Measurements from ENCODE around the gene KLF3.
A peak's percentile ranks its signal among the peaks of the same experiment; 100 is the strongest.

The KLF3 gene

GRCh38 chr4:38673130-38673978, 9.4 kb downstream of the KLF3 start:
- FAIRE-seq (no peak), DNase-seq (ENCODE audit: low spot score) (no peak)

- FAIRE-seq (no peak), DNase-seq (ENCODE audit: low spot score) (no peak)
Observed at GRCh38 chr4:38674258-38675144, 10.5 kb downstream of the KLF3 start.

GRCh38 chr4:38675146-38676121, 11.4 kb downstream of the KLF3 start:
- DNase-seq (ENCODE audit: low spot score) (peak; percentile 69), FAIRE-seq (peak; percentile 57)

- DNase-seq (ENCODE audit: low spot score) (no peak), FAIRE-seq (no peak)
Observed at GRCh38 chr4:38676986-38677385, 13.0 kb downstream of the KLF3 start.

GRCh38 chr4:38677441-38677840, 13.4 kb downstream of the KLF3 start:
- DNase-seq (ENCODE audit: low spot score) (no peak), FAIRE-seq (no peak)

GRCh38 chr4:38678078-38678477, 14.1 kb downstream of the KLF3 start:
- DNase-seq (ENCODE audit: low spot score) (no peak), FAIRE-seq (no peak)

GRCh38 chr4:38679921-38680320, 15.9 kb downstream of the KLF3 start:
- no peak for FAIRE-seq
- no peak for DNase-seq (ENCODE audit: low spot score)

GRCh38 chr4:38681281-38681991, 17.4 kb downstream of the KLF3 start:
- no peak for FAIRE-seq
- no peak for DNase-seq (ENCODE audit: low spot score)

GRCh38 chr4:38682336-38682735, 18.3 kb downstream of the KLF3 start:
- DNase-seq (ENCODE audit: low spot score) (no peak), FAIRE-seq (no peak)

GRCh38 chr4:38683276-38683675, 19.3 kb downstream of the KLF3 start:
- DNase-seq (ENCODE audit: low spot score) (no peak), FAIRE-seq (no peak)

GRCh38 chr4:38684271-38684670, 20.3 kb downstream of the KLF3 start:
- no peak for DNase-seq (ENCODE audit: low spot score)
- no peak for FAIRE-seq

- DNase-seq (ENCODE audit: low spot score) (no peak), FAIRE-seq (no peak)
Observed at GRCh38 chr4:38684951-38685844, 21.2 kb downstream of the KLF3 start.

- DNase-seq (ENCODE audit: low spot score): no peak
Observed at GRCh38 chr4:38686682-38687081, 22.7 kb downstream of the KLF3 start.

GRCh38 chr4:38687571-38688011, 23.6 kb downstream of the KLF3 start:
- FAIRE-seq: no peak

More at GRCh38 chr4:38686682-38687081, 22.7 kb downstream of the KLF3 start:
- FAIRE-seq: no peak

GRCh38 chr4:38688676-38689355, 24.8 kb downstream of the KLF3 start:
- DNase-seq (ENCODE audit: low spot score): no peak
- FAIRE-seq: no peak

More at GRCh38 chr4:38687571-38688011, 23.6 kb downstream of the KLF3 start:
- no peak for DNase-seq (ENCODE audit: low spot score)

- DNase-seq (ENCODE audit: low spot score): no peak
- no peak for FAIRE-seq
Observed at GRCh38 chr4:38691251-38692008, 27.4 kb downstream of the KLF3 start.

GRCh38 chr4:38692421-38692820, 28.4 kb downstream of the KLF3 start:
- no peak for FAIRE-seq
- DNase-seq (ENCODE audit: low spot score): no peak

- FAIRE-seq (no peak), DNase-seq (ENCODE audit: low spot score) (no peak)
Observed at GRCh38 chr4:38693569-38693968, 29.6 kb downstream of the KLF3 start.

Data from RCC 7860 (cell line).